Measurements from ENCODE around the gene BCKDHA. TPM values are rescaled to one million over a fixed set of nuclear protein-coding genes. Genes with fewer than 3 reads are reported as not detected.
A peak's percentile ranks its signal among the peaks of the same experiment; 100 is the strongest.

The BCKDHA gene
- total and polyA plus RNA-seq, 9 of the 15 experiments (the other 6 are each of a cell fraction or from before 2014, with no cell fraction given), result 4.5 to 52.5 (median 14.1) TPM

DNA sequence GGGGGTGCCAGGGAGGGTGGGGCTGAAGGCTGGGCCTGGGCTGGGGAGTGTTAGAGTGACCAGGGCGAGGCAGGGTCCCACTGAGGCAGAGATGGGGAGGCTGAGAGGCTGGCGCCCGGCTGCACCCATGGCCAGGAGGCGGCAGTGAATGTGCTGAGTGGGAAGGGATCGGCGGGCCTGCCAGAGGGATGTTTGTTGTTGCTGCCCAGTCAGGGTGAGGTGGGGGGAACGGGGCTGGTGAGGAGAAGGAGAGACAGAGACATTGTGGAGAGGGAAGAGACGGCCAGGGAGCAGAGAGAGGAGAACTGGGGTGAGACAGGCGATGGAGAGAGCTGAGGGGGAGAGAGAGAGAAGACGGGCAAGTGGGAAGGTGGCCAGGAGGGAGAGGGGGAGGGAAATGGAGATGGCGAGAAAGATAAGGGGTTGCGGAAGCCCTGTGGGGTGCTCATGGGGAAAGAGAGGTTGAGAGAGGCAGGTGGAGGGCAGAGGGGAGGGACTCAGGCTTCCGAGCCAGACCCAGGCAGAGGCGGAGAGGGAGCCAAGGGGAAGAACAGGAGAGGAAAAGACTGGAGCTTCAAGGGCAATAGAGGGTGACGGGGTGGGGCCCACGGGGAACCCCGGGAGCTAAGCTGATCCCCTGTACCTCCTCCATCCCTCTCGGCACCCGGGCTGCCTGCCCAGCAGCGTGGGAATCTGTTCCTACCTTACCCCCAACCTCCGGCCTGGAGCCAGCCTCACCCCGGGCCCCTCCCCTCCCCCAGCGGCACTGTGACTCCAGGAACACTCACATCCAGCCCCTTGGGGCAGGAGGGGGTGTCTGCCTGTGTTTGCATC, 30.2 kb downstream of the BCKDHA start (continued):
- TF ChIP-seq, protein P1, sequence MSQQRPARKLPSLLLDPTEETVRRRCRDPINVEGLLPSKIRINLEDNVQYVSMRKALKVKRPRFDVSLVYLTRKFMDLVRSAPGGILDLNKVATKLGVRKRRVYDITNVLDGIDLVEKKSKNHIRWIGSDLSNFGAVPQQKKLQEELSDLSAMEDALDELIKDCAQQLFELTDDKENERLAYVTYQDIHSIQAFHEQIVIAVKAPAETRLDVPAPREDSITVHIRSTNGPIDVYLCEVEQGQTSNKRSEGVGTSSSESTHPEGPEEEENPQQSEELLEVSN (IDR thresholded peaks at IDR 0.05; ENCODE audit: borderline replicate concordance in 1 of 2, extremely low read depth in 1 of 2, insufficient read depth in 1 of 2, insufficient read length in 1 of 2, low read depth in 1 of 2, low read length in 1 of 2, poor library complexity in 1 of 2, severe bottlenecking in 1 of 2), result peak; percentile 57 to 79
- no peak for TF ChIP-seq ZNF41 (CRISPR knock-in tag; conservative IDR thresholded peaks at IDR 0.05)
- TF ChIP-seq LEF1 (IDR thresholded peaks at IDR 0.05), result peak; percentile 66
- TF ChIP-seq NKRF (IDR thresholded peaks at IDR 0.05; ENCODE audit: borderline replicate concordance), result peak; percentile 69
- peak in 1 of 2 experiments; percentile 48; a peak in 2 of 4 replicates for TF ChIP-seq RCOR1 (IDR thresholded peaks at IDR 0.05; ENCODE audit: borderline replicate concordance in 1 of 2, low read depth in 2 of 2, low read length in 2 of 2)
- no peak for TF ChIP-seq PCBP1 (IDR thresholded peaks at IDR 0.05; ENCODE audit: low read depth, low read length, poor library complexity, severe bottlenecking)
- 0 out of 2 replicates have a peak, but pooled peaks have one; percentile 55 for TF ChIP-seq PHB2 (IDR thresholded peaks at IDR 0.05; ENCODE audit: low read depth)
- TF ChIP-seq SMARCC2 (IDR thresholded peaks at IDR 0.05; ENCODE audit: low read depth), result peak; percentile 36; the same call in 1 of the 2 replicates
- TF ChIP-seq, protein P2, sequence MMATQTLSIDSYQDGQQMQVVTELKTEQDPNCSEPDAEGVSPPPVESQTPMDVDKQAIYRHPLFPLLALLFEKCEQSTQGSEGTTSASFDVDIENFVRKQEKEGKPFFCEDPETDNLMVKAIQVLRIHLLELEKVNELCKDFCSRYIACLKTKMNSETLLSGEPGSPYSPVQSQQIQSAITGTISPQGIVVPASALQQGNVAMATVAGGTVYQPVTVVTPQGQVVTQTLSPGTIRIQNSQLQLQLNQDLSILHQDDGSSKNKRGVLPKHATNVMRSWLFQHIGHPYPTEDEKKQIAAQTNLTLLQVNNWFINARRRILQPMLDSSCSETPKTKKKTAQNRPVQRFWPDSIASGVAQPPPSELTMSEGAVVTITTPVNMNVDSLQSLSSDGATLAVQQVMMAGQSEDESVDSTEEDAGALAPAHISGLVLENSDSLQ (IDR thresholded peaks at IDR 0.05), result peak; percentile 32
- TF ChIP-seq, protein P3, sequence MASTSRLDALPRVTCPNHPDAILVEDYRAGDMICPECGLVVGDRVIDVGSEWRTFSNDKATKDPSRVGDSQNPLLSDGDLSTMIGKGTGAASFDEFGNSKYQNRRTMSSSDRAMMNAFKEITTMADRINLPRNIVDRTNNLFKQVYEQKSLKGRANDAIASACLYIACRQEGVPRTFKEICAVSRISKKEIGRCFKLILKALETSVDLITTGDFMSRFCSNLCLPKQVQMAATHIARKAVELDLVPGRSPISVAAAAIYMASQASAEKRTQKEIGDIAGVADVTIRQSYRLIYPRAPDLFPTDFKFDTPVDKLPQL (IDR thresholded peaks at IDR 0.05; ENCODE audit: extremely low read depth, insufficient read length), result no peak
- TF ChIP-seq ZBTB9 (CRISPR knock-in tag; IDR thresholded peaks at IDR 0.05), result peak; percentile 19; the same call in 1 of the 2 replicates
- TF ChIP-seq EP400 (IDR thresholded peaks at IDR 0.05), result peak; percentile 58; the same call in 1 of the 2 replicates
- no peak for TF ChIP-seq FOXP1 (CRISPR knock-in tag; IDR thresholded peaks at IDR 0.05)
- no peak for TF ChIP-seq ATF1 (CRISPR knock-in tag; IDR thresholded peaks at IDR 0.05)
- TF ChIP-seq ATF1 (tag; IDR thresholded peaks at IDR 0.05), result no peak
- 0 out of 2 replicates have a peak, but pooled peaks have one; percentile 66 for TF ChIP-seq MIER1 (IDR thresholded peaks at IDR 0.05; ENCODE audit: low read depth)
- TF ChIP-seq, protein P4, sequence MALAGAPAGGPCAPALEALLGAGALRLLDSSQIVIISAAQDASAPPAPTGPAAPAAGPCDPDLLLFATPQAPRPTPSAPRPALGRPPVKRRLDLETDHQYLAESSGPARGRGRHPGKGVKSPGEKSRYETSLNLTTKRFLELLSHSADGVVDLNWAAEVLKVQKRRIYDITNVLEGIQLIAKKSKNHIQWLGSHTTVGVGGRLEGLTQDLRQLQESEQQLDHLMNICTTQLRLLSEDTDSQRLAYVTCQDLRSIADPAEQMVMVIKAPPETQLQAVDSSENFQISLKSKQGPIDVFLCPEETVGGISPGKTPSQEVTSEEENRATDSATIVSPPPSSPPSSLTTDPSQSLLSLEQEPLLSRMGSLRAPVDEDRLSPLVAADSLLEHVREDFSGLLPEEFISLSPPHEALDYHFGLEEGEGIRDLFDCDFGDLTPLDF (CRISPR knock-in tag; IDR thresholded peaks at IDR 0.05), result no peak
- peak; percentile 67; the same call in 1 of the 2 replicates for TF ChIP-seq TOE1 (IDR thresholded peaks at IDR 0.05; ENCODE audit: borderline replicate concordance)
- no peak for TF ChIP-seq TOE1 (CRISPR knock-in tag; IDR thresholded peaks at IDR 0.05; ENCODE audit: borderline replicate concordance, low read depth)

All from K562 (cell line).